NB4 (cell line): Measurements from ENCODE around the gene GRID1.

Source experiments
- CTCF ChIP-seq: IDR thresholded peaks from one replicate; pipeline ENCODE4 v1.5.1; 2012; ENCODE audit warnings: low read depth, low read length
- MAX ChIP-seq: IDR thresholded peaks from 2 replicates; pipeline ENCODE4 v1.6.1; 2011; ENCODE audit warnings: low read depth, low read length
- POLR2A ChIP-seq: IDR thresholded peaks from 2 replicates; pipeline ENCODE4 v1.6.1; 2011; ENCODE audit warnings: mild to moderate bottlenecking; ENCODE audit not compliant: insufficient read length; ENCODE audit errors: extremely low read depth

GRCh38 chr10:86169506-86170254 lies 196.9 kb downstream of the GRID1 start:
- TF ChIP-seq CTCF (no peak), MAX (no peak), POLR2A (no peak)
